H9 (cell line): ENCODE results near the gene LRRC23. TPM values are rescaled to one million over a fixed set of nuclear protein-coding genes. Genes with fewer than 3 reads are reported as not detected.
A peak's percentile ranks its signal among the peaks of the same experiment; 100 is the strongest.

Experiments
- DNase-seq: peaks from one replicate; pipeline ENCODE4 v3.0.0-alpha.2; 2017
- H2AFZ ChIP-seq: one replicate; pipeline ENCODE4 v1.6.1; 2013; ENCODE audit warnings: mild to moderate bottlenecking, low read length, control low read depth, moderate library complexity
- H2AK5ac ChIP-seq: 2 replicates; pipeline ENCODE4 v1.6.1; 2013; ENCODE audit warnings: low read length, control low read depth, mixed read lengths; ENCODE audit not compliant: insufficient read length
- H2BK120ac ChIP-seq: one replicate; pipeline ENCODE4 v1.6.1; 2013; ENCODE audit warnings: low read depth, mild to moderate bottlenecking, low read length, control low read depth, inconsistent platforms; ENCODE audit not compliant: poor library complexity, severe bottlenecking
- H2BK12ac ChIP-seq: 2 replicates; pipeline ENCODE4 v1.6.1; 2013; ENCODE audit warnings: low read length, control low read depth, mixed read lengths, low read depth; ENCODE audit not compliant: insufficient read length
- H2BK15ac ChIP-seq: 2 replicates; pipeline ENCODE4 v1.6.1; 2013; ENCODE audit warnings: low read depth, low read length, control low read depth
- H2BK20ac ChIP-seq: one replicate; pipeline ENCODE4 v1.6.1; 2013; ENCODE audit warnings: low read depth, mild to moderate bottlenecking, low read length, control low read depth, inconsistent platforms; ENCODE audit not compliant: poor library complexity, severe bottlenecking
- H2BK5ac ChIP-seq: 2 replicates; pipeline ENCODE4 v1.6.1; 2013; ENCODE audit warnings: low read length, control low read depth, mixed read lengths; ENCODE audit not compliant: insufficient read length
- H3K14ac ChIP-seq: 2 replicates; pipeline ENCODE4 v1.6.1; 2013; ENCODE audit warnings: low read length, control low read depth; ENCODE audit not compliant: insufficient read depth
- H3K18ac ChIP-seq: 2 replicates; pipeline ENCODE4 v1.6.1; 2013; ENCODE audit warnings: low read depth, mild to moderate bottlenecking, mixed read lengths, low read length, control low read depth; ENCODE audit not compliant: insufficient read length
- H3K23ac ChIP-seq: 2 replicates; pipeline ENCODE4 v1.6.1; 2013; ENCODE audit warnings: low read length, control low read depth, mixed read lengths, low read depth; ENCODE audit not compliant: insufficient read length
- H3K23me2 ChIP-seq: 2 replicates; pipeline ENCODE4 v1.6.1; 2013; ENCODE audit warnings: low read depth, mild to moderate bottlenecking, mixed read lengths, low read length, control low read depth; ENCODE audit not compliant: insufficient read length, poor library complexity, severe bottlenecking
- H3K27ac ChIP-seq: 2 replicates; pipeline ENCODE4 v1.5.1; 2013; ENCODE audit warnings: low read length, control low read depth, mixed read lengths, low read depth; ENCODE audit not compliant: insufficient read length
- H3K27me3 ChIP-seq: 2 replicates; pipeline ENCODE4 v1.6.1; 2013; ENCODE audit warnings: low read length, control low read depth, inconsistent platforms; ENCODE audit not compliant: insufficient read depth
- H3K4ac ChIP-seq: 2 replicates; pipeline ENCODE4 v1.6.1; 2013; ENCODE audit warnings: low read depth, mild to moderate bottlenecking, control low read depth, inconsistent platforms, low read length, moderate library complexity
- H3K4me1 ChIP-seq: 2 replicates; pipeline ENCODE4 v1.6.1; 2013; ENCODE audit warnings: low read length, control low read depth, inconsistent platforms; ENCODE audit not compliant: insufficient read depth
- H3K4me2 ChIP-seq: 2 replicates; pipeline ENCODE4 v1.6.1; 2013; ENCODE audit warnings: low read length, control low read depth, mixed read lengths; ENCODE audit not compliant: insufficient read length, insufficient read depth
- H3K56ac ChIP-seq: 2 replicates; pipeline ENCODE4 v1.6.1; 2013; ENCODE audit warnings: low read depth, mild to moderate bottlenecking, mixed read lengths, low read length, control low read depth; ENCODE audit not compliant: insufficient read length
- H3K79me1 ChIP-seq: 2 replicates; pipeline ENCODE4 v1.6.1; 2013; ENCODE audit warnings: low read depth, mild to moderate bottlenecking, moderate library complexity, low read length, control low read depth, inconsistent platforms; ENCODE audit not compliant: insufficient read depth, poor library complexity, severe bottlenecking
- H3K79me2 ChIP-seq: 2 replicates; pipeline ENCODE4 v1.6.1; 2013; ENCODE audit warnings: low read length, control low read depth, inconsistent platforms; ENCODE audit not compliant: insufficient read depth
- H3K9ac ChIP-seq: 2 replicates; pipeline ENCODE4 v1.6.1; 2013; ENCODE audit warnings: low read length, control low read depth, mixed read lengths; ENCODE audit not compliant: insufficient read length; ENCODE audit errors: extremely low read depth
- H3K9me3 ChIP-seq: one replicate; pipeline ENCODE4 v1.6.1; 2013; ENCODE audit warnings: low read depth, low read length, inconsistent platforms; ENCODE audit not compliant: control insufficient read depth
- H3T11ph ChIP-seq: one replicate; pipeline ENCODE4 v1.6.1; 2013; ENCODE audit warnings: mild to moderate bottlenecking, low read length, control low read depth, inconsistent platforms
- H4K20me1 ChIP-seq: one replicate; pipeline ENCODE4 v1.6.1; 2013; ENCODE audit not compliant: control insufficient read depth, insufficient read length, insufficient read depth
- H4K5ac ChIP-seq: 2 replicates; pipeline ENCODE4 v1.6.1; 2013; ENCODE audit warnings: low read depth, mild to moderate bottlenecking, mixed read lengths, low read length, control low read depth; ENCODE audit not compliant: insufficient read length
- H4K8ac ChIP-seq: replicated peaks from 2 replicates; pipeline ENCODE4 v1.6.1; 2013; ENCODE audit warnings: low read length, control low read depth, mixed read lengths, low read depth; ENCODE audit not compliant: insufficient read length
- H4K91ac ChIP-seq: 2 replicates; pipeline ENCODE4 v1.6.1; 2013; ENCODE audit warnings: low read depth, mild to moderate bottlenecking, moderate library complexity, mixed read lengths, low read length, control low read depth; ENCODE audit not compliant: insufficient read length
- H3K27ac Mint-ChIP-seq, 3 experiments: 2 replicates in 2 of 3; 3 replicates in 1 of 3; pipeline ENCODE4 v1.8.0; 2020 to 2021; ENCODE audit warnings: mixed read lengths in 3 of 3, mild to moderate bottlenecking in 1 of 3, moderate library complexity in 1 of 3
- H3K27me3 Mint-ChIP-seq: 2 replicates; pipeline ENCODE4 v1.8.0; 2021; ENCODE audit warnings: low read depth, mild to moderate bottlenecking, moderate library complexity, mixed read lengths
- H3K36me3 Mint-ChIP-seq, 3 experiments: 2 replicates in 2 of 3; 3 replicates in 1 of 3; pipeline ENCODE4 v1.8.0; 2020 to 2021; ENCODE audit warnings: low read depth in 3 of 3, mixed read lengths in 3 of 3; ENCODE audit not compliant: insufficient read depth in 1 of 3
- H3K4me1 Mint-ChIP-seq, 2 experiments: 2 replicates each; pipeline ENCODE4 v1.8.0; 2020; ENCODE audit warnings: mixed read lengths in 2 of 2
- H3K4me3 Mint-ChIP-seq, 2 experiments: 2 replicates in 1 of 2; 3 replicates in 1 of 2; pipeline ENCODE4 v1.8.0; 2020 to 2021; ENCODE audit warnings: mild to moderate bottlenecking in 2 of 2, mixed read lengths in 2 of 2, moderate library complexity in 1 of 2
- H3K9me3 Mint-ChIP-seq, 2 experiments: 2 replicates in 1 of 2; 3 replicates in 1 of 2; pipeline ENCODE4 v1.8.0; 2020; ENCODE audit warnings: mild to moderate bottlenecking in 2 of 2, mixed read lengths in 2 of 2, moderate library complexity in 1 of 2
- WGBS: extraction: QIAGEN DNeasy Blood & Tissue Kit; methylation state at CpG from one replicate; pipeline ENCODE4 v1.1.7; 2013; ENCODE audit warnings: missing lambda C conversion rate, low lambda C conversion rate, mixed read lengths; ENCODE audit not compliant: insufficient read length; ENCODE audit errors: extremely low coverage; 5-methylcytosine and 5-hydroxymethylcytosine counted together
- total RNA-seq: library from RNA; stranded (reverse); gene quantifications from 2 replicates; pipeline ENCODE4 v1.2.1, GENCODE V29; 2021
- TF ChIP-seq, protein P1 (sequence below): fragments of 200-600 bp; sonication (generic); conservative IDR thresholded peaks from 3 replicates; pipeline ENCODE4 v1.8.0; 2021; ENCODE audit warnings: antibody characterized with exemption, mild to moderate bottlenecking

Gene LRRC23
- total RNA-seq, 1 experiment from 2014 or later: 2.1 TPM

DNA sequence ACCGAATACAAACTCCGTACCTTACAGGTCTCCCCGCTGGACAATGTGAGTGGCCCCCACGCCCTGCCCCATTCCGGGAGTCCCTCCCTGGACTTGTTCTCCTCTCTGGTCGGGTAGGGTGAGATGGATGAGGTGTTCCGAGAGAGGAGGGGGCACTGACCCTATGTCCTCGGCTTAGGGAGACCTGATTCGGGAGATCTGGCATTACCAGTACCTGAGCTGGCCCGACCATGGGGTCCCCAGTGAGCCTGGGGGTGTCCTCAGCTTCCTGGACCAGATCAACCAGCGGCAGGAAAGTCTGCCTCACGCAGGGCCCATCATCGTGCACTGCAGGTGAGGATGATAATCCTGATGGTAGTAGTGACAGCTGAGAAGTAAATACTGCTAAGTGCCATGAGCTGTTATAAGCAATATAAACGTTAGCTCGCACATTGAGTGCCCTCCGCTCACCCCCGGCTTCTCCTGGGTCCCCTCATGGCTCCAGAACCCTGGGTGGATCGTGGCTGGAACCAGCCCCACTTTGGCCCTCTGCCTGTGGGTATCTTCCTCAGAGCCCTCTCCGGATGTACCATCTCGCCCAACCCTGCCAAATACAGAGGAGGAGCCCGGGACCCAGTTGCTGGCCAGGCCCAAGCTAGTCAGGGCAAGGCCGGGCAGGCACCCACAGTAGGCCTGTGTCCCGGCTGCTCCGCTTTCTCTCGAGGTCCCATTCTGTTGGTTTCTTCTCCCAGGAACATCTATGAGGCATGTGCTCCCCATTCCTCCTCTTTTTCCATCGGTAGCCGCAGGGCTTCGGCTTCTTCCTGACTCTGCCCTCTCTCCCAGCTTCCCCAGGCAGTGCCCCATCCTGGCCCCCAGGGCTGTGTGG lies 53.4 kb downstream of the LRRC23 start:
- no peak overlapping the region for H3T11ph ChIP-seq
- no CpG with 5 or more reads among the region's 28 CpGs for whole genome bisulfite sequencing
- no peak overlapping the region for H3K23ac ChIP-seq
- no peak overlapping the region for H3K4me2 ChIP-seq
- TF ChIP-seq, protein P1, sequence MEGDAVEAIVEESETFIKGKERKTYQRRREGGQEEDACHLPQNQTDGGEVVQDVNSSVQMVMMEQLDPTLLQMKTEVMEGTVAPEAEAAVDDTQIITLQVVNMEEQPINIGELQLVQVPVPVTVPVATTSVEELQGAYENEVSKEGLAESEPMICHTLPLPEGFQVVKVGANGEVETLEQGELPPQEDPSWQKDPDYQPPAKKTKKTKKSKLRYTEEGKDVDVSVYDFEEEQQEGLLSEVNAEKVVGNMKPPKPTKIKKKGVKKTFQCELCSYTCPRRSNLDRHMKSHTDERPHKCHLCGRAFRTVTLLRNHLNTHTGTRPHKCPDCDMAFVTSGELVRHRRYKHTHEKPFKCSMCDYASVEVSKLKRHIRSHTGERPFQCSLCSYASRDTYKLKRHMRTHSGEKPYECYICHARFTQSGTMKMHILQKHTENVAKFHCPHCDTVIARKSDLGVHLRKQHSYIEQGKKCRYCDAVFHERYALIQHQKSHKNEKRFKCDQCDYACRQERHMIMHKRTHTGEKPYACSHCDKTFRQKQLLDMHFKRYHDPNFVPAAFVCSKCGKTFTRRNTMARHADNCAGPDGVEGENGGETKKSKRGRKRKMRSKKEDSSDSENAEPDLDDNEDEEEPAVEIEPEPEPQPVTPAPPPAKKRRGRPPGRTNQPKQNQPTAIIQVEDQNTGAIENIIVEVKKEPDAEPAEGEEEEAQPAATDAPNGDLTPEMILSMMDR: no peak
- Mint-ChIP-seq H3K9me3 (no peaks in the 10 kb centered on the region), H3K36me3 (peaks cover 0 to 6% (median 0%) of the 10 kb centered on the region in 3 experiments; a peak in 4 of 7 replicates), H3K4me3 (no peak overlapping the region), H3K27ac (peak overlapping the region in 1 of 3 experiments; percentile 82; a peak in 3 of 7 replicates), H3K27me3 (no peaks in the 10 kb centered on the region; the same call in 1 of the 2 replicates), H3K4me1 (peaks cover 29 to 46% of the 10 kb centered on the region in 2 experiments)
- H2AFZ ChIP-seq: no peak overlapping the region
- H3K9me3 ChIP-seq: no peaks in the 10 kb centered on the region
- no peak overlapping the region for H3K56ac ChIP-seq
- no peak overlapping the region for H3K18ac ChIP-seq
- no peak overlapping the region for H2BK15ac ChIP-seq
- no peak overlapping the region for H2BK120ac ChIP-seq
- H3K27me3 ChIP-seq: no peaks in the 10 kb centered on the region
- H4K5ac ChIP-seq: no peak overlapping the region
- peaks cover 5% of the 10 kb centered on the region; the same call in 1 of the 2 replicates for H3K4me1 ChIP-seq
- no peak overlapping the region for H3K9ac ChIP-seq
- no peak overlapping the region for H4K91ac ChIP-seq
- no peak overlapping the region for H2BK5ac ChIP-seq
- H3K23me2 ChIP-seq: peaks cover 17% of the 10 kb centered on the region
- H4K20me1 ChIP-seq: no peaks in the 10 kb centered on the region
- no peak overlapping the region; the same call in 1 of the 2 replicates for H3K14ac ChIP-seq
- H3K27ac ChIP-seq: no peak overlapping the region
- H2AK5ac ChIP-seq: no peak overlapping the region
- no peak overlapping the region for H3K4ac ChIP-seq
- no peak overlapping the region for H2BK12ac ChIP-seq
- no peaks in the 10 kb centered on the region; the same call in 1 of the 2 replicates for H3K79me2 ChIP-seq
- no peaks in the 10 kb centered on the region for H3K79me1 ChIP-seq
- no peak for DNase-seq
- no peak overlapping the region for H2BK20ac ChIP-seq
- H4K8ac ChIP-seq: no peak overlapping the region
